Measurements from ENCODE around the gene FLT3.

DNA sequence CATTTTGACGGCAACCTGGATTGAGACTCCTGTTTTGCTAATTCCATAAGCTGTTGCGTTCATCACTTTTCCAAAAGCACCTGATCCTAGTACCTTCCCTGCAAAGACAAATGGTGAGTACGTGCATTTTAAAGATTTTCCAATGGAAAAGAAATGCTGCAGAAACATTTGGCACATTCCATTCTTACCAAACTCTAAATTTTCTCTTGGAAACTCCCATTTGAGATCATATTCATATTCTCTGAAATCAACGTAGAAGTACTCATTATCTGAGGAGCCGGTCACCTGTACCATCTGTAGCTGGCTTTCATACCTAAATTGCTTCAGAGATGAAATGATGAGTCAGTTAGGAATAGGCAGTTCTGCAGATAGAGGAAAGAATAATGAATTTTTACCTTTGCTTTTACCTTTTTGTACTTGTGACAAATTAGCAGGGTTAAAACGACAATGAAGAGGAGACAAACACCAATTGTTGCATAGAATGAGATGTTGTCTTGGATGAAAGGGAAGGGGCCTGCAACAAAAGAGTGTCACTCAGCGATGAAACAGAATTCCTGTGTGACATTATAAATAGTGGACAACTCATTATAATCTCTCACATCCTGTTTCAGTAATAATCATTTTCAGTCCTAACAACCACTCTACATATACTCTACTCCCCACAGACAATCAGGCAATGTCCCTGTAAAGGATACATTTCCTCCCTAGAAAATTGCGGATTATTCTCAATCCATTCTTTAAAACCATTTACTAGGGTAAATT lies 66.3 kb downstream of the FLT3 start:
- TF ChIP-seq CTCF (tag by site-specific recombination; IDR thresholded peaks at IDR 0.05) (no peak), WT1 (tag by site-specific recombination; IDR thresholded peaks at IDR 0.05) (no peak), ZFP69B (tag by site-specific recombination; IDR thresholded peaks at IDR 0.05) (no peak), KLF16 (tag by site-specific recombination; IDR thresholded peaks at IDR 0.05) (no peak), ZBTB1 (tag by site-specific recombination; IDR thresholded peaks at IDR 0.05) (no peak), ZNF184 (tag by site-specific recombination; IDR thresholded peaks at IDR 0.05) (no peak), ZSCAN30 (tag by site-specific recombination; IDR thresholded peaks at IDR 0.05) (no peak), ZNF76 (tag by site-specific recombination; IDR thresholded peaks at IDR 0.05; ENCODE audit: borderline replicate concordance, low read depth) (no peak), ZNF670 (tag by site-specific recombination; IDR thresholded peaks at IDR 0.05; ENCODE audit: low read depth) (no peak), HOXA7 (CRISPR knock-in tag; IDR thresholded peaks at IDR 0.05; ENCODE audit: borderline replicate concordance) (no peak)
- TF ChIP-seq, protein P1, sequence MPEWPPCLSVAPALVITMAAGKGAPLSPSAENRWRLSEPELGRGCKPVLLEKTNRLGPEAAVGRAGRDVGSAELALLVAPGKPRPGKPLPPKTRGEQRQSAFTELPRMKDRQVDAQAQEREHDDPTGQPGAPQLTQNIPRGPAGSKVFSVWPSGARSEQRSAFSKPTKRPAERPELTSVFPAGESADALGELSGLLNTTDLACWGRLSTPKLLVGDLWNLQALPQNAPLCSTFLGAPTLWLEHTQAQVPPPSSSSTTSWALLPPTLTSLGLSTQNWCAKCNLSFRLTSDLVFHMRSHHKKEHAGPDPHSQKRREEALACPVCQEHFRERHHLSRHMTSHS (tag by site-specific recombination; IDR thresholded peaks at IDR 0.05) = no peak
